ENCODE results near the gene CELSR2.

Gene CELSR2

GRCh38 chr1:109319114-109319513, 69.8 kb downstream of the CELSR2 start:
- no peak overlapping the region for H3K4me3 ChIP-seq (ENCODE audit: low read depth, low read length)
- no peak for TF ChIP-seq CTCF (IDR thresholded peaks at IDR 0.05; ENCODE audit: low read depth, low read length)

- TF ChIP-seq CTCF (IDR thresholded peaks at IDR 0.05; ENCODE audit: low read depth, low read length) = no peak
- H3K4me3 ChIP-seq (ENCODE audit: low read depth, low read length) = no peak overlapping the region
Measured at GRCh38 chr1:109322974-109323373, 73.6 kb downstream of the CELSR2 start.
